Stimulated activated CD4-positive, alpha-beta T cell treated with anti-CD3 and anti-CD28 coated beads, Interleukin-4, amount 100 ng/mL, for 4 hours (primary cell): ENCODE results near the gene ATP6V1B1.

ENCODE experiments used
- DNase-seq, 2 experiments: peaks; one replicate each; pipeline ENCODE4 v3.0.0-alpha.2; 2020

Gene ATP6V1B1

DNA sequence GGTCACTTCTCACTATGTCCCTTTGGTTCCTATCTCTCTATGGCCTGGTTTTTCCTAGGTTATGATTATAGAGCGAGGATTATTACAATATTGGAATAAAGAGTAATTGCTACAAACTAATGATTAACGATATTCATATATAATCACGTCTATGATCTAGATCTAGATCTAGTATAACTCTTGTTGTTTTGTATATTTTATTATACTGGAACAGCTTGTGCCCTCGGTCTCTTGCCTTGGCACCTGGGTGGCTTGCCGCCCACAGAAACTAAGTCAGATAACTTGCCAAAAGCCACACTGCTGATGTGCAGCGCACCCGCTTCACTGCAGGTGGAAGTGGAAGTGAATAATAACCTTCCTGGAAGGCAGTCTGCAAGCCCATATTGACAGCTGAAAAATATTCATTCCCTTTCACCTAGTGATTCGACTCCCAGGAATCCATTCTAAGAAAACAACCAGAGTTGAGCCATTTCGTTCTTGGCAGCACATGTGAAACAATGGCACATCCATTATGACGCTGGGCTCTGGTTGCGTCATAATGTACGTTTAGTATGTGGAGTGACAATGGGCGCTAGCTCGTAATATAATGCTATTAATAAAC lies 42.0 kb downstream of the ATP6V1B1 start:
- peak in 1 of 2 experiments; percentile 44 for DNase-seq

DNA sequence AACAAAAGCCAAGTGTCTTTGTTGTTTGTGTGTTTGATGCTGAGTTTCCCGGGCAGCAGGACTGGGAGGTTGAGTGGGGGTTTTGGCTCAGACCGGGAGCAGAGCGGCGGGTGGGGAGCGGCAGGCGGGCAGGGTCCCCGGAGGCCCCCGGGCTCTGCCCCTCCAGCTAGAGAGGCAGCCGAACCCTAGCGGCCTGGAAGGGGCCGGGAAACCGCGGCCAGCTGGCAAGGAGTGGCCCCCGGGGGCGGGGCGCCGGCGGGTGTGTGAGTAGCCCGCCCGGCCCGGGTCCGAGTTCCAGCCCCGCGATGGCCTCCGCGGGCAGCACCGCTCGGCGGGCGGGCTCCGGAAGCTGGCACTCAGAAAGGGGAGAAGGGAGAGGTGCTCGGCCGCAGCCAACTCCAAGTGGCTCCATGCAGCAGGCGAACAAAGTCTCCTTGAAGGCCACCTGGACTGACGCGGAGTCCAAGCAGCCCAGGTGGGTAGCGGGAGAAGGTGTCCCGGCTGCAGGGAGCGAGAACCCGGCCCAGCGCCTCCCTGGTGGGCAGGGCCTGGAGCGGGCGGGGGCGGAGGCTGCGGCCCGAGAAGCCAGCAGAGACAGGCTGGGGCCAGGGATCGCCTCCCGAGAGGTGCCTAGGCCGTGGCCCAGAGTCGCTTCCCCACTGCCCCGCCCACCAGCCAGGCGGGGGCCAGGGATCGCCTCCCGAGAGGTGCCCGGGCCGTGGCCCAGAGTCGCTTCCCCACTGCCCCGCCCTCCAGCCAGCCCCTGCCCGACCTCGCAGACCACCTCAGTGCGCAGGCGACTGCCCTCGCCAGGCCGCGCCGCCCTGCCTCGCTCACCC lies 42.9 kb downstream of the ATP6V1B1 start, which contains the start of gene ANKRD53:
TSS of gene ANKRD53 (plus strand) at position 290 of the 839 bp plus-strand sequence. CDS start at position 306, 16 bp downstream.
- no peak for DNase-seq

DNA sequence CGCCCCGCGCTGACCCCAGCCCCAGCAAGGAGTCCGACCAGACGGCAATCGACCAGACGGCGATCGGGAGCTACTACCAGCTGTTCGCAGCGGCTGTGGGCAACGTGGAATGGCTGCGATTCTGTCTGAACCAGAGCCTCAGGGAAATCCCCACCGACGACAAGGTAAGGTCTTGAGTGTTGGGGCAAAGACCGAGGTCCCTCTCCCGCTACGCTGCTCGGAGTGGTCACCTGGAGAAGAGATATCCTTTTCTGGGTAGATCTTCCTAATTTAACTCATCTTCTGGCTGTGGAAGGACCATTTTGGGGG lies 43.4 kb downstream of the ATP6V1B1 start:
- DNase-seq = no peak

DNA sequence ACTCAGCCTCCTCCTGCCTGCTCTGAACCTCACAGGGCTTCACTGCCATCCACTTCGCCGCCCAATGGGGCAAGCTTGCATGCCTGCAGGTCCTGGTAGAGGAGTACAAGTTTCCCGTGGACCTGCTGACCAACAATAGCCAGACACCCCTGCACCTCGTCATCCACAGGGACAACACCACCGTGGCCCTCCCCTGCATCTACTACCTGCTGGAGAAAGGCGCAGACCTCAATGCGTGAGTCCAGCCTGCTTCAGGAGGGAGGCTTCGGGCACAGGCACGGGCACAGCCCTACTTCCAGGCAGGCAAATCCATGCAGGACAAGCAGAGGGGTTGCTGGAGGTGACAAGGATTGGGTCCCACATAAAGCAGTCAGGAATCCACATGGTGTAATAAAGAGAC lies 43.9 kb downstream of the ATP6V1B1 start:
- DNase-seq = no peak

DNA sequence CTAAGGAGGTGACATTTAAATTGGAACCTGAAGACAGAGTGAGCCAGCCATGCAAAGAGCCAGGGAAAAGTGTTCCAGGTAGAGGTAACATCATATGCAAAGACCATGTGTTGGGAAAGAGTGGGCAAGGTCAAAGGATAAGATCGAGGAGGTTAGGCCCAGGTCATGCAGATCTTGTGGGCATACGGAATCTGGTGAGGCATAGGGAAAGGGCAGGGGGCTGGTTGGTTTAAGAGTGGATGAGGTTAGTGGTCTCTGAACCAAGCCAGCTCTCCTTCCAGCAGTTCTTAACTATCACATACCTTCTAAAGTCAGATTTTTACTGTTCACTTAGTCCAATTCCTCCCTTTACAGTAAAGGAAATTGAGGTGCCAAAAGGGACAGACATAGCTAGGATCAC lies 45.7 kb downstream of the ATP6V1B1 start:
- DNase-seq = no peak

DNA sequence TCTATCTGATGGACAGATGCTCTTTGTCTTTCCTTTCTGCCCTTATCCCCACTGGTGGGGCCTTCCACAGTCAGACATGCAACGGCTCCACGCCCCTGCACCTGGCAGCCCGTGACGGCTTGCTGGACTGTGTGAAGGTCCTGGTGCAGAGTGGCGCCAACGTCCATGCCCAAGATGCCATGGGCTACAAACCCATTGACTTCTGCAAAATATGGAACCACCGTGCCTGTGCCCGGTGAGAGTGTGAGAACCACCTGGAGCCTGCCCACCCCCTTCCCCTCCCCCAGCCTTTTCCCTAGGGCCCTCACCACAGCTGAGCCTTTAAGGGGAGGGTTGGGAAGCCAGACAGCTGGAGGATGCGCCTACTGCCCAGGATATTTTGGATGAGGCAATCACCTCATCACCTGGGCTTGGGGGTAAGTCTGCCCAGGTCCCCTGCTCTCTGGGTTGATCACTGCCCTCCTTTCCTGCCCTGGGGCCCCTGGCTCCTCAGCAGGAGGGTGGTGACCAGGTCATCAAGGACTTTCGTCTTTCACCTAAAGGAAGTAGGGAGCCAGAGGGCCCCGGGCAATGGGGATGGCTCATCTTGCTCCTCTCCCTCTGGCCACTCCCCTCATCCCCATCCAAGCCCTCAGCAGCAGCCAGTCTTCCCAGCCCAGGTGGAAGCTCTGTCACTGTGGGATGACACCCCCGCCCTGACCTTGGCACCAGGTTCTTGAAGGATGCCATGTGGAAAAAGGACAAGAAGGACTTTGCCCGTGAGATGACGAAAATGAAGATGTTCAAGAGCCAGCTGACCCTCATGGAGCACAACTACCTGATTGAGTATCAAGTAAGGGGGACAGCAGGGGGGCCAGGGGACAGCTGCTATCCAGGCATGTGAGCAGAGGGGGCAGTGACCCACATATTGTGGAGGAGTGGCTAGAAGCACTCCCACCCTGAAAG lies 46.4 kb downstream of the ATP6V1B1 start:
- DNase-seq = no peak

DNA sequence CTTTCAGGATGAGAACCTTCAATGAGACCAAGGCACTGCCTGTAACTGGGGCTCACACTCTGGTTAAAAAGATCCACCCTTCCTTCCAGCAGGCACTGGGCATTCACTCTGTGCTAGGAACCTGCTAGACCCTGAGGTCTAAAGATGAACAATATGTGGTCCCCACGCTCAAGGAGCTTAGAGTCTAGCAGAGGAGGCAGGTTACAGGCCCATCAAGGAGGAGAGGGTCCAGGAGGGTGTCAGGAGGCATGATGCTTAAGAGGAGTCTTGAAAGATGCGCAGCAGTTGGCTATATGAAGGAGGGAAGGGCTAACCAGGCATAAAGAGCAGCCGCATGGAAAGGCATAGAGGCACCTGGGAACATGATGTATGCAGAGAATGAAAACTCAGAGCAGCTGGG lies 47.3 kb downstream of the ATP6V1B1 start:
- DNase-seq = no peak

DNA sequence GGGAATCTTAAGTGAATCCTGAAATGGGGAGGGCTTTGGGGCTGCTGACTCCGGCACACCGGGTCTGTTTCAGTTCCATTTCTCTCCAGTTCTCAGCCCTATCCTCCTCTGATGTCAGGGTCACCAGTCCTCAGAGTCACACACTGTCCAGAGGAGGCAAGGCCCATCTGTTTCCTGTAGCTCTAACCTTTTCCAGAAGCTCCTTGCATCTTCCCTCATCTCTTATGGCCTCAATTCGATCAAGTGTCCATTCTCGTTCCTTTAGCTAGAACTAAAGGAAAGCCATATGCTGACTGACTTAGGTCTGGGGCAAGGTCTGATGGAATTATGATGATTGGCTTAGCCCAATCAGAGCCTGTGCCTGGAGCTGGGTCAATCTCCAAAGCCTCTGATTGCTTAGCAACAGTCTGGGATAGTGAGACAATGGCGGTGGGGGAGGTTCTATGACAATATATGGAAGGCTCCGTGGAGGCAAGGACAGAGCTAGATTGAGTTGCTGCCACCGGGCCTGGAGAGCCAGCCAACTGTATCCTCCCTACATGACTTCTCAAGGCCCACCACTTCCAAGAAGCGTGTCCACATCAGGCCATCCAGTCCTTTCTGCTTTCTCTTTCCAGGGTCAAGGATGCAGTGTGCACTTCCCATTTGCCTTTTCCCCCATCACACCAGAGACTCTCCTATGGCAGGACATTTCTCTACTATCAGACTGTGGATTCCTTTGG lies 48.0 kb downstream of the ATP6V1B1 start:
- DNase-seq = no peak

DNA sequence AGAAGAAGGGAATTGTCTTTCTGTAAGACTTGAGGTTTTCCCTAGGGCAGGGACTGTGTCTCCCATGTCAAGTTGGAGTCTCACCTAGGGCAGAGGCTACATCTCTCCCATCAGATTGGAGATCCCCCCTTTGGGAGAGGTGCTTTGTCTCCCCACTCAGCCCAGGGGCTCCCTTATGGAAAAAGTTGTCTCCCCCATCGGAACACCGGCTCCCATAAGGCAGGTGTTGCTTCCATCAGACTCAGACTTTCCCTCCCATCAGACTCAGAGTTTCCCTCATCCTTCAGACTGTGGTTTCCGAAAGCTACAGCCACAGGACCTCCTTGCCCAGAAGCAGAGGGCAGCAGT lies 48.5 kb downstream of the ATP6V1B1 start:
- DNase-seq = no peak

DNA sequence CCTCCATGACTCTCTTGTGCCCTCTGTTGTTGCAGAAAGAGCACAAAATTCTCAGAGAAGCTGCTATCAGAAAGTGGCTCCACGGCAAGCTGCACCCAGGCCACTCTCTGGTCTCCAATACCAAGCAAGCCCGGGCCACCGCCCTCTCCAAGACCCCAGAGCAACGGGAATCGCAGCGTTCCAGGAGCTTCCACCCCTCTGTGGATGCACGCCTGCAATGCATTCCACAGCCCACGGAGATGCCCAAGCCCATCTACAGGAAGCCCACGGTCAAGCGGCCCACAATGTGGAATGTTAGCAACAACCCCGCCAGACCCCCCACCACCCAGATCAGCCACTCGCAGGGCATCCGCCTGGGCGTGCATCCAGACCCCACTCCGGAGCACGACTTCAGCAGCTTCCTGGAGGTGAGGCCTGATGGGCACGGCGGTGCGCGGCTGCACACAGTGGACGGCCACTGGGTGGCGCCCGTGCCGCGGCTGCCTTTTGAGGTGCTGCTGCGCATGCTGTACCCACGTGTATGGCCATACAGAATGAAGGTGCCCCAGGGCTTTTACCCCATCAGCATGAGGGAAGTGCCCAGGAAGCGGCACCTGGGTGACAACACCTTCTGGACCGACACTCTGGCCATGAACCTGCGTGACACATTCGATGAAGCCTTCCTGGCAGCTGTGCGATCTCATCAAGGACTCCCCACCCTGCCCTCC lies 49.0 kb downstream of the ATP6V1B1 start:
- peak; percentile 77 to 80 for DNase-seq

DNA sequence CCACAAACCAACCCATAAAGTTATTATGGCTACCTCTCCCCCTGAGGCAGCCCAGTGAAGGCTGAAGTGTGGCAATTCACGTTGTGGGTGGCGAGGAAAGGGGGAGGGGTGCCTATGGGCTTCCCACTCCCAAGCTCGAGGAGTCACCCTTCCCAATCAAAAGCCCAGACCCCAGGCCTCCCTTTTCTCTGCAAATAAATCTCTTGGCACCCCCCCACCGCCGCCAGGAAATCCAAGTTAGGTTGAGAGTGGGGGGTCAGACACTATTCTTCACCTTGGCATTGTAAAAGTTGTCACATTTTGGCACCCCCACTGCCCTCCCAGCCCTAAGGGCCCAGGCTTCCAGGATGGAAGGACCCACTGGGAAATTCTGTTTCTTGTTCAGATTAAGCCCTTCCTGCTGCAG lies 49.6 kb downstream of the ATP6V1B1 start:
- no peak for DNase-seq

DNA sequence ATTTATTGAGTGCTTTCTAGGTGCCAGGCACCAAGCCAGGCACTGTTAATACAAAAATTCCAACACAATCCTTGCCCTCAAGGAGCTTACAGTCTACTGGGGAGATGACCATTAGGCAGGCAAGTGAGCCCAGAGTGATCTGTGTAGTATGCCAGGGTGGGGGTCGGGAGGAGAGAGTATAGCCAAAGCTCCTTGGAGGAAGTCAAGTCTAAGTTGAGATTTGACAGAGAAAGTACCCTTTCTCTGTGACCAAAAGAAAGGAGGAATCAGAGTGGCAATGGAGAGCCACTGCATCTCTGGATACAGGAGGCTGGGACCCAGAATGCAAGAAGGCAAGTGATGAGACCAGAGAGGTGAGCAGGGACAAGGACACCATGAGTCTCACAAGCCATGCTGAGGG lies 50.3 kb downstream of the ATP6V1B1 start:
- DNase-seq = no peak

DNA sequence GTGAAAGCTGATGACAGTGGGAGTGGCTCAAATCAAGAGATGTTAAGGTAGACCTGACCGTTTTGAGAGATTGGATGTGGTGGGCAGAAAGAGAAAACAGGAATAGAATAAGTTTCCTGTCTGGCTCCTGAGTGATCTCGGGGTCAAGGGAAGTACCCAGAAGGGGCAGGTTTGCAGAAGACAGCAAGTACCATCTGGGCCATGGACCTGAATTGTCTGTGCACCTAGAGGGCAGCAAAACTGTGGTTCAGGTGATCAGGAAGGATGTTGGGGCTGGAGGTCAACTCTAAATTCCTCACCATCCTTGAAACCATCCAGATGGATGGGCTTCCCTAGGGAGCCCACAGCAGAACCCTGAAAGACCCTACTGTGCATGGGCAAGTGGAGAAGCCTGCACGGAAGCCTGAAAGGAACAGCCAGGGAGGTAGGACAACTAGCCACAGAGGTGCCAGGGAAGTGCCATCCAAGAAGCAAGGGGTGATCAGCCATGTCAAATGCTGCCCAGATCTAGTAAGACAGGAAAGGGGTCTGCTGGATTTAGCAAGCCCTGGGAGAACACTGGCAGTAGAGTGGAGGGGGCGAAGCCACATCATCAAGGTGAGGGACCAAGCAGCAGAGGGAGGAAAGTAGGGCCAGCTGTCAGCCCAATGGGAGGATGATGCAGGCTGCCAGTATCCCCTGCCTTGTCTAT lies 50.9 kb downstream of the ATP6V1B1 start:
- DNase-seq = no peak

DNA sequence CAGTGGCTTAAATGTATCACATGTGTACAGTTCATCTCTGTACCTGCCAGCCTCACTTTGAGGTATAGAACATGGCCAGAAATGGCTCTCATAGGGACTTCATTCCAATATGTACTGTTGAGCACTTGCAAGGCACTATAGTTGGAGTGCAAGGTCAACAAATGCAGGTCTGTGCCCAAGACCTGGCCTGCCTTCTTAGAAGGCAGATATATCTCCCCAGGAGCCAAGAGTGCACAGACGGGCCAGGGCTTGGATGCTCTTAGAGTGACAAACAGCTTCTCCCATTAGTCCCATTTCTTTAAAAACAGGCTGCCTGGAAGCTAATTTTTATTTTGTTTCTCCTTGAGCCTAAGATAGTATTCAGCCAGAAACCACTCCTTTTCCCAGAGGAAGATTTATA lies 51.7 kb downstream of the ATP6V1B1 start:
- no peak for DNase-seq

DNA sequence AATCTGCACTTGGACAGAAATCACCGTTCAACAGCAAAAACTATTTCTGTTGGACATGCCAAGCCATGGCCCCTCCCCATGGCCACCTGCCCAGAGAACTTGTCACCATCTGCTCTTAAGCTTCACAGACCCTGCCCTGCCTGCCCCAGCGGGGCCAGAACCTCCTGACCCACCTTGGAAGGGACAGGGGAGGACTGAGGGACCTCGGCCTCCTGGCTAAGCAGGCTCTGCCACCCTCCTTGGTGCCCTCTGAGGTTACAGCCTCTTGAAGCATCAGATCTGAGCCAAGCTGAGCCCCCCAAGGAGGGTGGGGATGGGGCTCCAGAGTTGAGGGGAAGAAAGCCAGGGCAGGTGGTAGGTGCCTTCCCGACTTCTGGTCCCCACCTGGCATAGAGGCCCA lies 52.5 kb downstream of the ATP6V1B1 start:
- no peak for DNase-seq

DNA sequence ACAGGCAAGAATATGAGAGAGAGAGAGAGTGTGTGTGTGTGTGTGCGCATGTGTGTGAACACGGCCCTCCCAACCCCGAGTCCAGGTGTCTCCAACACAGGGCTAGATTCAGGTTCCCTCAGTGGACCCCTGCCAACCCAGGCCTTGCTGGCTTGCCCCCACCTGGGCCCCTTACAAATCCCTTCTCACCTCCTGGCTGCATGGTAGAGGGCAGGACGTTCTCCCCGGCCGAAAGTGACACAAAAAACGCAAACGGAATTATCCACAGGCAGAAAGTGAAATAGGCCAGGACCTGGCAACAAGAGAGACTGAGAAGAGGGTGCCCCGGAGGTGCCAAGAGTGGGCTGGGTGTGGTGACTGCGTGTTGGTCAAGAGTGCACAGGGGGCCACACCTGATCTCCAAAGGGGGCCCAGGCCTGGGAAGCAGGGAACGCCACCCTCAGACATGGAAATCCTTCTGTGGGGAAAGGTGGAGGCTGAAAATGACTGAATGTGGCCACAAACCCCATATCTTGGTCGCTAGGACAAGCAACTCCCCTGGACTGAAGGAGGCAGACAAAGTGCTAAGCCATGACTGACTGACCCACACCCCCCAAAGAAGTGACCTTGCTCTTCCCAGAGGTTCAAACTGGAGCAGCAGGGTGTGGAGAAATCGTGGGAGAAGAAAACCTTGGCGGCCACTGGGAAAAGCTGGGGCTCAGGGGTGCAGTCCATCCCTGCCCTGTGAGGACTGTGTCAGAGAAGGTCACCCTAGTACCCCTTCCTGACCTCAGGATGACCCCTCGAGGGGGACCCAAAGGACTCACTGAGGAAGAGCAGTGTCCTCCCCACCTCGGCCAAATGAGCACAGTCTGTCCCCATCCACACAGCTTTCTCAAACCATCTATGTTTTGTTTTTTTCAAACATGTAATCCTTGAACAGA lies 53.3 kb downstream of the ATP6V1B1 start:
- DNase-seq = no peak

DNA sequence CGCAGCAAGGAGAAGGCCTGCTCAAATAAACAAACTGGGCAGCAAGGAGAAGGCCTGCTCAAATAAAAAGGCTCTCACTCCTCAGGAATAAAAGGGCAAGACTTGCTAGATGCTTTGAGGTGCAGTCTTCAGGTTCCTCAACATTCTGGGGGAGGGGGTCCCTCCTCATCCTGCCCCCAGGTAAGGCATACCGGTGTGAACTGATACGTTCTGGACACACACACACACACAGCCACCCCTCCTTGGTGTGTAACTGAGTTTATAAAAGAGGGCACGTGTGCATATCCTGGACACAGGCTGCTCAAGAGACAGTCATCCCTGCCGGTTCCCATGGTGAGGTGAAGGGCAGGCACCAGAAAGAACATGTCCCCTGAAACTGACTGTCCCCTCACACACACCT lies 54.5 kb downstream of the ATP6V1B1 start:
- no peak for DNase-seq

DNA sequence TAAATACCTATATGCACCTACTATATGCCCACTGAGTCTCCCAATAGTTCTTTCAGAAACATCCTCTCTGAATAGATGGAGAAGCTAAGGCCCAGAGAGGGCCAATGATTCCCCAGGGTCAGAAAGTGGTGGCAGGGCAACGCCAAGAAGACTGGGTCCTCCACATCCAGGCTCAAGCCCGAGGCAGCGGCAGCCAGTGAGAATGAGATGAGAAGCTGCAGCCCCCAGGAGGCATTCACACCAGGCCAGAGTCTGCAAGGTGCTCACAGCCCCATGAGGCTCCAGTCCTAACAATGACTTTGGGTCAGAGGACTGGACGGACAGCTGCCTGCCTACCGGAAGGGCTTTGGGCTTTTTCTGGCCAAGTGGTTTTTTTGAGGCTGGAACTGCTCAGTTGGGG lies 55.4 kb downstream of the ATP6V1B1 start:
- DNase-seq = no peak

DNA sequence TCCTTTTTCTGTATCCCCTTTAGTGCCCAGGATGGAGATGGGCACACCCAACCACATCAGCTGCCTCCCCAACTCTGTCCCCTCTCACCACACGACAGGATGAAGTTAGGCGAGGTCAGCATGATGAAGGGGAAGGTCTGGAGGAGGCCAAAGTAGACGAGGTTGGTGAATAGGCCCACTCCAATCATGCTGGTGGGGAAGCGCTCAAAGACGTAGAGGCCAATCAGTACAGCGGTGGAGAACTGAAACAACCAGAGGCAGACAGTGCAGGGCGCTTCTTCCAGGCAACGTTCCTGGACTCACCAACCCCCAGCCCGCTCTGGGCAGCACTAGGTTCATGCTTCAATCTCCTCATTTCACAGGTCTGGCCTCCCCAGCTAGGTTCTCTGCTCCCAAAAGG lies 56.0 kb downstream of the ATP6V1B1 start:
- no peak for DNase-seq
